Measurements from ENCODE around the gene RRAD.

RRAD gene

DNA sequence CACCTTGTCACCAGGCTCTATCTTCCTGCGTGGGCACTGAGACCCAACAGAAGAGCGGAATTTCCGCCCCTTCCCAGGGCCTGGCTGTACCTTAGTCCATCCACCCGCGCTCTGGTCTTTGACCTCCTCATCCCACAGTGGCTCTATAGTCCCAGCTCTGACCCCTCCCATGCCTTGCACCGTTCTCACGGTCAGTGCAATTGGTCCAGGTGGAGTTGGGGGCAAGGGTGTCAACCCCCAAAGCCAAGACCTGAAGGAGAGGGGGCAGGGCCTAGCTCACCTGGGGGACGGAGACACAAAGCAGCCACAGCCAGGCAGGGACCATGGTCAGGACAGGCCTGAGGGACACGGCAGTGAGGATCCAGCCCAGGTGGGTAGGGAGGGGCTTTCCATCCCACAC, 7.6 kb downstream of the RRAD start:
- no peak for DNase-seq (ENCODE audit: low read depth in 2 of 2)

- no peak for DNase-seq (ENCODE audit: low read depth in 2 of 2)
Measured at GRCh38 chr16:66916518-66916917, 8.8 kb downstream of the RRAD start.

- DNase-seq (ENCODE audit: low read depth in 2 of 2) = no peak
Measured at GRCh38 chr16:66915041-66915440, 10.3 kb downstream of the RRAD start.

- no peak for DNase-seq (ENCODE audit: low read depth in 2 of 2)
Measured at GRCh38 chr16:66914541-66914940, 10.8 kb downstream of the RRAD start.

GRCh38 chr16:66913711-66914110, 11.6 kb downstream of the RRAD start:
- DNase-seq (ENCODE audit: low read depth in 2 of 2) = no peak

DNA sequence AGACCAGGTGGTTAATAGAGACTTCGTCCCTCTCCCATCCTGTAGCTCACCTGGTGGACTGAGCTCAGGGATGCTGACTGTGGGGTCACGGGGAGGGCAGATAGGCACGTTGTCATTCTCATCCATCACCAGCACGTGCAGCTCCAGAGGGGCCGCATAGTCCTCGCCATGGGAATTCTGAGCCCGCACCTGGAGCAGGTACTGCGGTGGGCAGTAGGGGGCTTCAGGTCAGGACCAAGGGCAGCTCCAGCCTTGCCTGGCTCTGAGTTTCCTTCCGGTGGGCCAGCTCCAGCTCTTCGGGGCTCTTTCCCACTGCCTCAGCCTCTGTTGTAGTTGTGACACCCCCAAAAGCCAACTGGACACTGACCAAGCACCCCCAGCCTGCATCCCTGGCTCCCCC, 12.3 kb downstream of the RRAD start:
- DNase-seq (ENCODE audit: low read depth in 2 of 2) = no peak

- no peak for DNase-seq (ENCODE audit: low read depth in 2 of 2)
Measured at GRCh38 chr16:66911801-66912200, 13.5 kb downstream of the RRAD start.

DNA sequence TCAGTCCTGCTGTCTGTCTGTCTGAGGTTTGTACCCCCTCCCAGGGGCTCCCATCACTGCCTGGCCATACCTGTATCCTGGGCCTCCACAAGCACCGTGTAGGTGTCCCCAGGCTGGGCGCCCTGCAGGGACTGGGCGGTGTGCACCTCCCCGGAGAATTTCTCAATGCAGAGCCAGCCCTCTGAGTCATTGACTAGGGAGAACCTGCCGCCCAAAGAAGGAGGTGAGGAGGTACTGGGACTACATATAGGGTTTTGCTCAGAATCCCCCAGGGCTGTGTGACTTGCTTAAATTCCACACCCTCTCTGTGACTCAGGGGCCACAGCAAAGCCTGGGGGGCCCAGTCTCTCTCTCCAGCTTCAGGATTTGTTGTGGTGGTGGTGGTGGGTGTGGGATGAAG, 14.2 kb downstream of the RRAD start:
- DNase-seq (ENCODE audit: low read depth in 2 of 2) = no peak

DNA sequence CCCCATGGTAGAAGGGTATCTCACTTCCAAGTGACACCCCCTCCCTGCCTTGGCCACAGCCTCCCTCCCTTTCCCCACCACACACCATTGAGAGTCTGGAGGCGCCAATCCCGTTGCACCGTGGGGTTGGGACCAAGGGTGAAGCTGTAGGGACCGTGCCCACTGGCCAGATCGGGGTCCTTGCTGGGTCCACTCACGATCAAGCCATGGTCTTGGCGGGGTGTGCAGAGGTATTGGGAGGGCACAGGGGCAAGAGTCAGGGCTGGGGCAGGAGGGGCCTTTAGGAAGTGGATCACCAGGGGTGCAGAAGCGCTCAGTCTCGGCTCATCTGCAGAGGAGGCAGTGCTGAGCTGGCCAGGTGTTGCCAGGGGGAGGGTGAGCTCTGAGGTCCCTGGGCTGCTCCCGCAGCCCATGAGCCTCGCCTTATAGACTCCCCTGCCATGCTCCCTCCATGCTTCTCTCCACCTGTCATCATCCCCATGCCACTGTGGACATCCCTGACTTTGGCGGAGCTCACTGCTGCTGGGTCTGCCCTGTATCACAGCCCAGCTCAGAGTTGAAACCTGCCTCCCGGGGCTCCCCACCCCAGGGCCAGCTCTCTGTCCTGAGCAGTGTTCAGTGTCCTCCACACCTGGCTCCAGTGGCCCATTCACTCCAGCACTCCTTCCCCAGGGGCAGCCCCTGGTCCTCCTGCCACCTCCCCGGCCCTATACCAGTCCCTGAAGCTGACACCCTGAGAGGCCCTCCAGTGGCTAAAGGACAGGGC, 15.0 kb downstream of the RRAD start:
- no peak for DNase-seq (ENCODE audit: low read depth in 2 of 2)

DNA sequence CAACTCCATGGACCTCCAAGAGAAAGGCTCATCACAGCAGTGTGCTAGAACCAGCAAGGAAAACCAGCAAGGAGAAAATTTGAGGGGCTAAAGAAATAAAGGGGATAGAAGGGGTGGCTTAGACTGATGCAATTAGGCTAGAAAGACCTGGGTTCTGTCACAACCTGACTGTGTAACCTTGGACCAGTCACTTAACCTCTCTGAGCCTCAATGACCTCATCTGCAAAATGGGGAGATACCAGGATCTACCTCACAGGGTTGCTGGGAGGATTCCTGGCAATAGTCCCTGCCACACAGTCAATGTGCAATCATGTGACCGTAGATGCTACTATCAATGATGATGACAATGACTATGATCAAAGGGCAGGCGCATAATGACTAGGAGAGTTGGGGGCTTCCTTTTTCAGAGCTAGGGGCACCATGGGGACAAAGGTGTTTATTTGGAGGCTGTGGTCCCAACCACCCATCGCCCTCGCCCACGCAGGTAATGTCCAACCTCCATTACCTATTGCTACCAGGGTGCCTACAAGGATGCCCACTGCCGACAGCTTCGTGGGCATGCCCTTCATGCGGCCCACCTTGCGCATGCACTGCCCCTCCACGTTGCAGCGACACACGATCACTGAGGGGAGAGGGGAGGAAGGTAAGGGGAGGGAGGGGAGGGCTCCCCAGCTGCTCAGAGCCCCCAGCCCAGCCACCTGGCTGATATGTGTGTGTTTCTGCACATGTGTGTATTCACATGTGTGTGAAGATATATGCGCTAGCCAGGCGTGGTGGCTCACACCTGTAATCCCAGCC, 16.4 kb downstream of the RRAD start:
- DNase-seq (ENCODE audit: low read depth in 2 of 2) = no peak

DNA sequence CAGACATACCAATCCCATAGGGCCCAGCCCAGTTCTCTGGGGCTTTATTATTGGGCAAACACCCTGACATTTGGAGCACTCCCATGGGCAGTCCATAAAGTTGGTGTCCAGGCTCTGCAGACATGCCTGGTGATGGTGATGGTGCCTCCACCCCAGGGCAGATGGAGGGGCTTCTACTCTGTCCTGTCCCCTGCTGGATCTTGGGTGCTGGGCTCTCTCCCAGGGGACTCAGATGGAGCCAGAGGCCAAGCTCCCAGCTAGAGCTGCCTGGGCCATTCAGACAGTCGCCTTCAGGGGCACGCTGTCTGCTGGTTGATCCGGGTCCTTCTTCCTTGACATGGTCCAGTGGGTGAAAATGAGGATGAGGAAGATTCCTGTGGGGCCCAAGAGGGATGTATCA, 17.2 kb downstream of the RRAD start:
- no peak for DNase-seq (ENCODE audit: low read depth in 2 of 2)

DNA sequence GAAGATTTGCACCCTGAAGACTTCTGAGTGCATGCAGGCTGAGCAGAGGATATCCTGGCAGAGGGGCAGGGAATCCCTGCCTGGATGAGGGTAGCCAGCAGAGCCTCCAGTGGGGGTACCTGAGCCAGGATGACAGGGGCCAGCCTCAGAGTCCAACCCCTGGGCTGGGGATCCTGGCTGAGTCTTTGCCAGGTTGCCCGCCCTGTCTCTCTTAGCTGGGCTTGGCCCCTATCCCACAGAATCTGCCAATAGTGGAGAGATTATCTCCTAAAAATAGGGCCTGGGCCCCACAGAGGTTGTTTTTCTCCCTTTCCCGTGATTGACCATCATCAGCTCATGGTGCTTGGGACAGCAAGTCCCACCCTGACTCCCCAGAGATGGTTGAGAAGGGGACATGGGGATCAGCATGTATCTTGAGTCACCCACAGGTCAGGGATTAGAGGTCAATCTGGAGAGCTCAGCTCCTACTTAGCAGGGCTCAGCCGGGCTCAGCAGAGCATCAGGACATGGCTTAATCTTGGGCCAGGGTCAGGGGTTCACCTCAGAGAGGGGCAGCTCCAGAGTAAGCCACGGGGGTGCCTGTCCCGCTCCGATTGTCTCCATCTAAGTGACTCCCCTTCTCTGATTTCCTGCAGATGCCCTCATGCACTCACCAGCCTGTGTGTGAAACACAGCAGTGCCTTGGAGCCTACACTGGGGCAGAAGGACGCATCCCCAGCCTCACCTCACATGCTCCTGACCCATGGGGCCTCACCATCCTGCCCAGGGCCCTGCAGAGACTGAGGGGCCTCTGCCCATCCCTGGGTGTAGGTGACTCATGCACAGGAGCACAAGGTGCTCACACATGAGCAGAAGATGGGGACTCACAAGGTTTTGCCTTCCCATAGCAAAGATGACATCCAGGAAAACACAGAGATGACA, 18.2 kb downstream of the RRAD start:
- DNase-seq (ENCODE audit: low read depth in 2 of 2) = no peak

- DNase-seq (ENCODE audit: low read depth in 2 of 2) = no peak
Measured at GRCh38 chr16:66905633-66906539, 19.4 kb downstream of the RRAD start.

DNA sequence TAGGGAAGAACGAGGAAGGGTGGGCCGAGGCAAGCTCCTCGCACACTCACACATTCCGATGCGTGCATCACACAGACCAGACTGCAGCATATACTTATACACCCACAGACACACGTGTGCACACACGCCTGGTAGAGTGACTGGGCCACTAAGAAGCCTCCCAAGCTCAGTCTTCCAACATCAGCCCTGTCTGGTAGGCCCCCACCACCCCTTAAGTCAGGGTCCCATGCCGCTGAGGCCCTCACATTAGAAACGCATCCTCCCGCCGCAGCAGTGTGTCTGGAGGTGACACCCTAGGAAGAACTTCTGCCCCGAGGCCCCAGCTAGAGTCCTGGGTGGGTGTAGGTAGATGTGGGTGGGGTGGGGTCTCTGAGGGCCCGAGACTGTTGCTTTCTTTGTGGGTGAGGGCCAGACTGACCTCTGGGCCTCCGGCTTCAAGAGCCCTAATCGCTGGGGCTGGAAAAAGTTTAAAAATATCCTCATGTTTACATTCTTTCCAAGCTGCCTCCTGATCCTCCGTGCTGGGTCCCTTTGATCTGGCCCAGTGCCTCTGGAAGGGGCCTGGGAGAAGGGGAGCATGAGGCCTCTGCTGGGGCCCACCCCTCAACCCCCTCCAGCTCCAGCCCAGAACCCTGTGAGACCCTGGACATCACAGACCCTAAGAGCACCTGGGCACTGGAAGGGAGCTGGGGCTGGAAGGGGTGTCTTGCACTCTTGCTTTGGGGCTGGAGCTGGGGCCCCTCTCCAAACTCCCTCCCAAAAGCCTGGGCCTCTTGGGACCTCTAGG, 20.3 kb downstream of the RRAD start:
- no peak for DNase-seq (ENCODE audit: low read depth in 2 of 2)

GRCh38 chr16:66904428-66904845, 20.9 kb downstream of the RRAD start:
- no peak for DNase-seq (ENCODE audit: low read depth in 2 of 2)

DNA sequence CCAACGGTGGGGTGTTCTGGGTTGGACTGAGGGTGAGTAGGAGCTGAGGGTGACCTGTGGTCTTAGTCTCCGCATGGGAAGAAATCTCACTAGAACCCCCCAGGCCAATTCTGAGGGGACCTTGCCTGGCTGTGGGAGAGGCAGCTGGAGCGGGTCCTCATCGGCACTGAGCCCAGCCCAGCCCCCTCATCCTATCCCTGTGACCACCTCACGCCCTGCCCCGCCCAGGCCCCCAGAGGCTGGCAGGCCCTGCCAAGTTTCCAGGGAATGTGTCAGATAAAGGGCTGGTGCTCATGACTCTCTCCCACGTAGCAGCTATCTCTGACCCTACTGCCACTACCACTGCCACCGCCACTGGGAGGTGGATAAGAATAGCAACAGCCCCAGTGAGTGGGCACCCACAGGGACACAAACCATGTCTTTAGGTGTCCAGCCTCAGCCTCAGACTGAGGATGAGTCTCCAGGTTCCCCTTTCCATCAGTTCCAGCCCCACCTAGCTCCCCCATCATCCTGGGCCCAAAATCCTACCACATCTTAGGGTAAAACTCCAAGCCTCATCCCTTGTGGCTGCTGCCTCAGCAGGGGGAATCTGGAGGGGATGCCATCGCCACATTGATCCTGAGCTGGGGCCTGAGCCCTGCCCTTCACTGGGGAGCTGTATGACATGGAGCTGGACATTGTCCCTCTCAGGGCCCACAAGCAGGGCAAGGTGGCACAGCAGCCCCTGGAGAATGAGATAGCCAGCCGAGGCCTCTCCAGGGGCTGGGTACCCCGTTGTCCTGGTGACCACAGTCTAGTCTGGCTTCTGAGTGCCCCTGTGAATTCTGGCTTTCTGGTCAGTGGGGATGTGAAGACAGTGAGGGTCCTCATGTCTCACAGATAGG, 21.5 kb downstream of the RRAD start:
- no peak for DNase-seq (ENCODE audit: low read depth in 2 of 2)

DNA sequence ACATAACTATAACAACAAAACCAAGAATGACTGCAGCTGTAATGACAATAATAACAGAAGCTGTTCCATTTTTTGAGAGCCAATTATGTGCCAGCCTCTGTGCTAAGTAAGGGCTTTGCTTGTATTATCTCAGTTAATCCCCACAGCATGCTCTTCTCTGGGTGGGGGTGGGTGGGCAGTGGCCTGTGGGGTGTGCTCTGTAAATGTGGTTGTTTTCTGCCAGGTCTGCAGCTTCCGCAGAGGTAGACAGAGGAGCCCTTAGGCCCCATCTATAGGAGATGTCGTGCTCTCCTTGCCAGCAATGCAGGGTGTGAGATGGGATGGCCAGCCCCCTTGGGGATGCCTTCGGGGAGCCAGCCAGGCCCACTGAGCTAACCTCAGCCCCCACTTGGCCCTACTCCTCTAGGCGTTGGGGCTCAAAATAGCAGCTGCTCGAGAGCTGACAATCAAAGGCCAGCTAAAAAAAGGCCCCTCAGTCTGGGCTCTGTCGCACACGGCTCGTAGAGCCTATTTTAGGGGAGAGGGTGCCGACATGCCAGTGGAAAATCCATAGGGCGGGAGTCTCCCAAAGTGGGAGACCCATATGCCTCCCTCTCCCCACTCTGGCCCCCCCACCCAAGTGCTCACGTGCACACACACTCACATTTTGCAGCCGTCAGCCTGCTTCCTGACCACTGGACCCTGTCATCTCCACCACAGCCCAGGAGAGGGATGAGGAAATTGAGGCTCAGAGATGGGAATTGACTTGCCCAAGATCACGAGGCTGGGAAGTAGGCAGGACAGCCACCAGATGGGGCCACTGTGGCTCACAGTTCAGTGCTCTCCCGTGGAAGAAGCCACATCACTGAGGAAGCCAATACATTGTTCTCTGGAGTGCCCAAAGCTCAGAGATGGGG, 22.4 kb downstream of the RRAD start:
- DNase-seq (ENCODE audit: low read depth in 2 of 2) = no peak

DNA sequence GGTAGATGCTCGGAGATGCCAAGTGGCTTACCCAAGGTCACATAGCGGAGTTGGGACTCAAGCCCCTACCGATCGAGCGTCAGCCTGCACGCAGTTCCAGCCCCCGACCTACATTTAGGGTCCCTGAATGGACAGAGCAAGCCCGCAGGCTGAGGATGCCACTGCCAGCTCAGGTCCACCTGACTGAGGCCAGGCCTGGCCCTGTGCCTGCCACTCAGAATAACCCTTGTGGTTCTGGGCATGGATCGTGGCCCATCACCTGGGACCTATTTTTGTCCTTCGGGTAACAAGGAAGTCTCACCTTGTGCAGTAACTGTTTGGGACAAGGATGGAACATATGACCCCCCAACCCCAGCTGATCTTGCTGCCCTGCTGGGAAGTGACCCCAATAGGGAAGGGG, 23.7 kb downstream of the RRAD start:
- DNase-seq (ENCODE audit: low read depth in 2 of 2) = no peak

All from fibroblast of skin of left biceps (primary cell).